H1 (cell line): ENCODE results near the gene CLTCL1. TPM values are rescaled to one million over a fixed set of nuclear protein-coding genes. Genes with fewer than 3 reads are reported as not detected.

Experiments used
- CTCF ChIA-PET: fragments of 300-600 bp; sonication (Branson Sonifier 250); formaldehyde crosslinking; loops from one replicate; lab custom pipeline; 2021; ENCODE audit not compliant: partially characterized antibody; lab: Charles Lee
- POLR2A ChIA-PET: fragments of 300-600 bp; sonication (Branson Sonifier 250); formaldehyde crosslinking; loops from one replicate; lab custom pipeline; 2021; ENCODE audit warnings: inconsistent platforms; ENCODE audit not compliant: partially characterized antibody; lab: Charles Lee
- DNase-seq, 2 experiments: peaks; one replicate each; pipeline versions ENCODE4 v3.0.0 to v3.0.0-alpha.2; 2010 to 2022; ENCODE audit warnings: low spot score in 2 of 2, low read depth in 1 of 2, mixed read lengths in 1 of 2
- FAIRE-seq: peaks from 2 replicates; lab custom pipeline; 2011; peaks lifted over from hg19 to GRCh38; lab: Jason Lieb, UNC
- H2AFZ ChIP-seq: 2 replicates; pipeline ENCODE4 v1.8.1; 2012; ENCODE audit warnings: low read length, inconsistent platforms
- H2AK5ac ChIP-seq: 2 replicates; pipeline ENCODE4 v1.6.1; 2013; ENCODE audit warnings: low read depth, low read length
- H2BK120ac ChIP-seq: replicated peaks from 2 replicates; pipeline ENCODE3; 2013; ENCODE audit warnings: low read depth, low read length, inconsistent platforms
- H2BK12ac ChIP-seq: 2 replicates; pipeline ENCODE4 v1.6.1; 2013; ENCODE audit warnings: low read depth, low read length
- H2BK15ac ChIP-seq: 2 replicates; pipeline ENCODE4 v1.6.1; 2013; ENCODE audit warnings: low read length
- H2BK20ac ChIP-seq: 2 replicates; pipeline ENCODE4 v1.6.1; 2013; ENCODE audit warnings: low read length
- H2BK5ac ChIP-seq: 2 replicates; pipeline ENCODE4 v1.6.1; 2013; ENCODE audit warnings: low read depth, low read length
- H3K14ac ChIP-seq: 2 replicates; pipeline ENCODE4 v1.6.1; 2013; ENCODE audit warnings: inconsistent platforms; ENCODE audit not compliant: insufficient read length
- H3K18ac ChIP-seq: 2 replicates; pipeline ENCODE4 v1.6.1; 2013; ENCODE audit warnings: low read length; ENCODE audit errors: extremely low read depth
- H3K23ac ChIP-seq: 2 replicates; pipeline ENCODE4 v1.6.1; 2013; ENCODE audit warnings: inconsistent platforms; ENCODE audit not compliant: insufficient read length
- H3K23me2 ChIP-seq: 2 replicates; pipeline ENCODE4 v1.6.1; 2013; ENCODE audit warnings: low read depth, low read length
- H3K27ac ChIP-seq: 2 replicates; pipeline ENCODE4 v1.6.1; 2011; ENCODE audit warnings: low read depth, low read length, inconsistent platforms
- H3K27me3 ChIP-seq, 4 experiments: replicated peaks in 1 of 4; 1 replicate in 1 of 4; 2 replicates in 3 of 4; pipeline versions ENCODE4 v1.6.1 to v1.8.1; 2011 to 2013; ENCODE audit warnings: low read length in 3 of 4, mild to moderate bottlenecking in 3 of 4, inconsistent platforms in 2 of 4, mixed read lengths in 2 of 4, moderate library complexity in 1 of 4; ENCODE audit not compliant: control insufficient read depth in 3 of 4, insufficient read depth in 3 of 4; ENCODE audit errors: extremely low read depth in 1 of 4
- H3K36me3 ChIP-seq, 4 experiments: 2 replicates each; pipeline versions ENCODE4 v1.6.1 to v1.8.1; 2011 to 2013; ENCODE audit warnings: mild to moderate bottlenecking in 4 of 4, low read length in 3 of 4, moderate library complexity in 2 of 4, control low read depth in 1 of 4, inconsistent platforms in 1 of 4; ENCODE audit not compliant: insufficient read depth in 4 of 4, control insufficient read depth in 2 of 4
- H3K4ac ChIP-seq: replicated peaks from 2 replicates; pipeline ENCODE3; 2013; ENCODE audit warnings: low read length, low read depth, mixed read lengths, inconsistent platforms; ENCODE audit not compliant: insufficient read length
- H3K4me1 ChIP-seq, 4 experiments: replicated peaks in 1 of 4; 1 replicate in 1 of 4; 2 replicates in 3 of 4; pipeline versions ENCODE4 v1.6.1 to v1.8.1; 2011 to 2013; ENCODE audit warnings: low read length in 3 of 4, inconsistent platforms in 2 of 4, mixed read lengths in 1 of 4; ENCODE audit not compliant: insufficient read depth in 4 of 4, control insufficient read depth in 3 of 4
- H3K4me2 ChIP-seq, 2 experiments: 2 replicates each; pipeline versions ENCODE4 v1.6.1 to v1.8.1; 2011 to 2013; ENCODE audit warnings: low read depth in 2 of 2, low read length in 2 of 2, control low read depth in 1 of 2, inconsistent platforms in 1 of 2, mild to moderate bottlenecking in 1 of 2; ENCODE audit not compliant: insufficient read depth in 1 of 2
- H3K4me3 ChIP-seq, 4 experiments: fragments of 200-600, 300-600 bp in 1 of 4; sonication (generic), shearing (Covaris generic), sonication (Bioruptor Twin) in 1 of 4; 2 replicates each; pipeline versions ENCODE4 v1.5.1 to v1.8.1; 2011 to 2016; ENCODE audit warnings: low read length in 4 of 4, low read depth in 3 of 4, control low read depth in 2 of 4, inconsistent platforms in 2 of 4, mild to moderate bottlenecking in 2 of 4, mixed read lengths in 1 of 4, moderate library complexity in 1 of 4; ENCODE audit not compliant: insufficient read depth in 2 of 4; ENCODE audit errors: extremely low read depth in 1 of 4
- H3K56ac ChIP-seq: replicated peaks from 2 replicates; pipeline ENCODE3; 2013; ENCODE audit warnings: low read depth, mild to moderate bottlenecking, mixed read lengths, low read length, inconsistent platforms; ENCODE audit not compliant: insufficient read length
- H3K79me1 ChIP-seq: 2 replicates; pipeline ENCODE4 v1.6.1; 2013; ENCODE audit warnings: low read depth, low read length, control low read depth
- H3K79me2 ChIP-seq, 2 experiments: 2 replicates each; pipeline versions ENCODE4 v1.6.1 to v1.8.1; 2012 to 2013; ENCODE audit warnings: low read length in 2 of 2, mild to moderate bottlenecking in 2 of 2, inconsistent platforms in 1 of 2; ENCODE audit not compliant: insufficient read depth in 2 of 2, control insufficient read depth in 1 of 2
- H3K9ac ChIP-seq, 4 experiments: replicated peaks in 1 of 4; 1 replicate in 1 of 4; 2 replicates in 3 of 4; pipeline versions ENCODE4 v1.6.1 to v1.8.1; 2011 to 2013; ENCODE audit warnings: low read depth in 3 of 4, low read length in 3 of 4, control low read depth in 2 of 4, mild to moderate bottlenecking in 2 of 4, moderate library complexity in 2 of 4, inconsistent platforms in 1 of 4; ENCODE audit errors: extremely low read depth in 1 of 4
- H3K9me3 ChIP-seq, 2 experiments: 2 replicates each; pipeline versions ENCODE4 v1.6.1 to v1.8.1; 2012 to 2013; ENCODE audit warnings: mild to moderate bottlenecking in 2 of 2, moderate library complexity in 2 of 2, control low read depth in 1 of 2, inconsistent platforms in 1 of 2, low read depth in 1 of 2, low read length in 1 of 2, mixed read lengths in 1 of 2; ENCODE audit not compliant: insufficient read depth in 2 of 2
- H4K20me1 ChIP-seq, 2 experiments: replicated peaks in 1 of 2; 2 replicates each; pipeline versions ENCODE3 to v1.8.1; 2011 to 2013; ENCODE audit warnings: inconsistent platforms in 2 of 2, low read length in 2 of 2, mild to moderate bottlenecking in 1 of 2; ENCODE audit not compliant: insufficient read depth in 2 of 2, control insufficient read depth in 1 of 2
- H4K5ac ChIP-seq: 2 replicates; pipeline ENCODE4 v1.6.1; 2013; ENCODE audit warnings: low read length, low read depth, mixed read lengths, inconsistent platforms; ENCODE audit not compliant: insufficient read length
- H4K8ac ChIP-seq: 2 replicates; pipeline ENCODE4 v1.8.0; 2013; ENCODE audit warnings: mild to moderate bottlenecking, moderate library complexity, low read length, inconsistent platforms; ENCODE audit not compliant: insufficient read depth; ENCODE audit errors: extremely low read depth
- H4K91ac ChIP-seq: replicated peaks from 2 replicates; pipeline ENCODE3; 2013; ENCODE audit warnings: low read length, mixed read lengths, inconsistent platforms; ENCODE audit not compliant: insufficient read length
- HDAC2 ChIP-seq, 2 experiments: fragments of 300-600 bp in 1 of 2; sonication (generic) in 1 of 2; IDR thresholded peaks; 2 replicates each; pipeline ENCODE4 v1.6.1; 2011 to 2012; ENCODE audit warnings: low read depth in 2 of 2, low read length in 2 of 2, mild to moderate bottlenecking in 2 of 2, moderate library complexity in 2 of 2, borderline replicate concordance in 1 of 2, inconsistent platforms in 1 of 2
- WGBS, 2 experiments: shearing (Covaris generic) in 1 of 2; methylation state at CpG; one replicate each; pipeline versions ENCODE4 v1.1.6 to v1.1.7; 2013 to 2015; ENCODE audit warnings: low lambda C conversion rate in 2 of 2, mixed read lengths in 2 of 2, inconsistent platforms in 1 of 2, low coverage in 1 of 2, missing lambda C conversion rate in 1 of 2; ENCODE audit not compliant: insufficient replicate concordance in 2 of 2, insufficient coverage in 1 of 2, insufficient read length in 1 of 2; ENCODE audit errors: extremely low coverage in 1 of 2, missing lambda C conversion rate in 1 of 2; 5-methylcytosine and 5-hydroxymethylcytosine counted together
- polyA plus RNA-seq, 7 experiments: library from polyadenylated mRNA; depleted of rRNA in 3 of 7; stranded (reverse) in 5 of 7; unstranded in 2 of 7; fragments of >200 nt in 5 of 7; fragments of 200-250 nt in 2 of 7; gene quantifications; 1 replicate in 5 of 7; 2 replicates in 1 of 7; 4 replicates in 1 of 7; pipeline versions ENCODE4 v1.2.1 to v1.2.3, GENCODE V29; 2011 to 2013; ENCODE audit warnings: missing spikeins in 2 of 7, mixed read lengths in 2 of 7
- total RNA-seq: library from RNA; stranded (reverse); fragmentation: NEBNext Ultra II Directional; extraction: Animal tissue kit (Norgen Biotek cat#: 25700); gene quantifications from 2 replicates; pipeline ENCODE4 v1.2.1, GENCODE V29; 2021

CLTCL1 gene
- total and polyA plus RNA-seq, 2 of the 8 experiments (the other 6 are each of a cell fraction or from before 2014, with no cell fraction given), result 12.4 to 17.0 TPM

DNA sequence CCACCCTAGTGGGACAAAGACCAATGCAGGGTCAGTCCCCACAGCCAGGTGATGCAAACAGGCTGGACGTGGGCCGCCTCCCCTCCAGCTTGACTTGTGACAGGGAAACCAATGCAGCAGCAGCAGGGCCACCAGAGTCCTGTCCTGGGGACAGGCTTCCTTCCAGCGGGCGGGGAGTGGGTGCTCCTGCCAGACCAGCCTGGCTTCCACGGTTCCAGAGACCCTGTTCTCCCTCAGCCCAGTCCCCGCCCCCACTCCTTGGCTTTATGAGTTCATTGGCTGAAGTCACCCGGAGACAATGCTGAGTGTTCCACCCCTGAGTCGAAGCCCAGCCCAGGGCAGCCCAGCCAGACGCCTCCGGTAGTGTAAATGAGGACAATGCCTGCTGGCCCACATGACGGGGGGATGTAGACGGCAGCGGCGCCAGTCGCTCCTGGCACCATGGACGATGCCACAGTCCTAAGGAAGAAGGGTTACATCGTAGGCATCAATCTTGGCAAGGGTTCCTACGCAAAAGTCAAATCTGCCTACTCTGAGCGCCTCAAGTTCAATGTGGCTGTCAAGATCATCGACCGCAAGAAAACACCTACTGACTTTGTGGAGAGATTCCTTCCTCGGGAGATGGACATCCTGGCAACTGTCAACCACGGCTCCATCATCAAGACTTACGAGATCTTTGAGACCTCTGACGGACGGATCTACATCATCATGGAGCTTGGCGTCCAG lies 160.4 kb downstream of the CLTCL1 start, which contains the start of gene TSSK2:
TSSK2 (plus strand) TSS at position 350 of the 726 bp plus-strand sequence; CDS start at position 442, 92 bp downstream.
- H4K8ac ChIP-seq, result peak within 1 kb of the TSS; percentile 29; the same call in 1 of the 2 replicates
- H4K91ac ChIP-seq, result no peak within 1 kb of the TSS
- H3K79me1 ChIP-seq, result no peaks in the 10 kb centered on the region
- H3K9me3 ChIP-seq, result no peaks in the 10 kb centered on the region
- no peak within 1 kb of the TSS for H2AFZ ChIP-seq
- H3K18ac ChIP-seq, result no peak within 1 kb of the TSS
- no peak within 1 kb of the TSS for H3K14ac ChIP-seq
- H3K4me2 ChIP-seq, result no peak within 1 kb of the TSS
- no peak for DNase-seq
- H3K23ac ChIP-seq, result no peak within 1 kb of the TSS
- no peak within 1 kb of the TSS for H3K56ac ChIP-seq
- WGBS, 2 experiments, result 90% methylated on average over 27 of the region's 27 CpGs; no CpG with 5 or more reads in 1 of the 2 experiments
- no peaks in the 10 kb centered on the region for H3K4me1 ChIP-seq
- no peaks in the 10 kb centered on the region for H3K79me2 ChIP-seq
- no peak within 1 kb of the TSS for H4K5ac ChIP-seq
- H3K27me3 ChIP-seq, result 0 out of 7 replicates have a peak, but pooled peaks cover 0 to 2% (median under 1%) of the 10 kb centered on the region in 4 experiments
- peaks cover 3 to 4% of the 10 kb centered on the region in 2 experiments for H4K20me1 ChIP-seq
- no peak within 1 kb of the TSS; a peak in 1 of 7 replicates for H3K9ac ChIP-seq
- H2BK120ac ChIP-seq, result no peak within 1 kb of the TSS
- peaks cover 0 to 16% (median 4%) of the 10 kb centered on the region in 4 experiments; a peak in 4 of 8 replicates for H3K36me3 ChIP-seq
- peak within 1 kb of the TSS; percentile 2; the same call in 1 of the 2 replicates for H2BK5ac ChIP-seq
- no peaks in the 10 kb centered on the region for H3K23me2 ChIP-seq
- FAIRE-seq, result no peak
- H3K4me3 ChIP-seq, result no peak within 1 kb of the TSS
- H3K4ac ChIP-seq, result no peak within 1 kb of the TSS
- no peak within 1 kb of the TSS for H2AK5ac ChIP-seq
- ChIA-PET POLR2A (interaction anchor here (1.3 to 5.3 kb wide), 2 partner anchors 12 to 15 kb away, joined by 4 to 24 read pairs; partner anchors contain the start of gene ESS2), CTCF (interaction anchor here (0.8 to 1.8 kb wide), 2 partner anchors 12 to 47 kb away, joined by 3 to 4 read pairs; partner anchors contain the start of gene SLC25A1)
- no peak within 1 kb of the TSS for H2BK12ac ChIP-seq
- H2BK20ac ChIP-seq, result no peak within 1 kb of the TSS
- H2BK15ac ChIP-seq, result no peak within 1 kb of the TSS
- H3K27ac ChIP-seq, result no peak within 1 kb of the TSS
- no peak for TF ChIP-seq HDAC2 (IDR thresholded peaks at IDR 0.05; ENCODE audit: borderline replicate concordance in 1 of 2, low read depth in 2 of 2, low read length in 2 of 2)
